ENCODE results near the gene ABCB11.

GRCh38 chr2:168912901-168913369, 118.2 kb downstream of the ABCB11 start:
- no peak for TF ChIP-seq CEBPB (tag; IDR thresholded peaks at IDR 0.05)
- no peak for TF ChIP-seq FOXK2 (conservative IDR thresholded peaks at IDR 0.05 in 1 of 2, IDR thresholded peaks at IDR 0.05 in 1 of 2; ENCODE audit: low read depth in 2 of 2)
- no peak for TF ChIP-seq GTF2F1 (IDR thresholded peaks at IDR 0.05; ENCODE audit: low read depth, low read length)
- TF ChIP-seq NKRF (IDR thresholded peaks at IDR 0.05; ENCODE audit: borderline replicate concordance) = no peak
- no peak for TF ChIP-seq CTCF (IDR thresholded peaks at IDR 0.05 in 2 of 3, conservative IDR thresholded peaks at IDR 0.05 in 1 of 3; ENCODE audit: insufficient read depth in 2 of 3, low read depth in 1 of 3, low read length in 3 of 3)
